ENCODE data around the gene CCDC38.

The CCDC38 gene

GRCh38 chr12:95942524-95943329, at the start of gene CCDC38:
Gene CCDC38 (minus strand): TSS chr12:95942614. CDS start chr12:95936509, 6,105 bp downstream.
- Histone ChIP-seq H3K36me3 (ENCODE audit: control insufficient read depth, insufficient read depth, low read length) (no peaks in the 10 kb centered on the region), H3K27me3 (ENCODE audit: control insufficient read depth, insufficient read depth, low read length) (peaks cover 5% of the 10 kb centered on the region), H3K4me3 (ENCODE audit: low read length) (peak within 1 kb of the TSS; percentile 50), H3K4me1 (ENCODE audit: control insufficient read depth, insufficient read depth, low read length) (peaks cover 9% of the 10 kb centered on the region), H3K9me3 (ENCODE audit: control insufficient read depth, low read length) (no peaks in the 10 kb centered on the region), H3K9ac (ENCODE audit: low read length) (peak within 1 kb of the TSS; percentile 75)

GRCh38 chr12:95990136-95990535, 47.7 kb upstream of the CCDC38 start:
- H3K9me3 ChIP-seq (ENCODE audit: control insufficient read depth, low read length), result no peaks in the 10 kb centered on the region
- no peaks in the 10 kb centered on the region for H3K4me1 ChIP-seq (ENCODE audit: control insufficient read depth, insufficient read depth, low read length)
- no peak overlapping the region for H3K9ac ChIP-seq (ENCODE audit: low read length)
- no peak overlapping the region for H3K4me3 ChIP-seq (ENCODE audit: low read length)
- no peaks in the 10 kb centered on the region for H3K27me3 ChIP-seq (ENCODE audit: control insufficient read depth, insufficient read depth, low read length)
- no peaks in the 10 kb centered on the region for H3K36me3 ChIP-seq (ENCODE audit: control insufficient read depth, insufficient read depth, low read length)

GRCh38 chr12:95989504-95990123, 47.2 kb upstream of the CCDC38 start:
- H3K9ac ChIP-seq (ENCODE audit: low read length), result no peak overlapping the region
- H3K36me3 ChIP-seq (ENCODE audit: control insufficient read depth, insufficient read depth, low read length), result no peaks in the 10 kb centered on the region
- H3K9me3 ChIP-seq (ENCODE audit: control insufficient read depth, low read length), result no peaks in the 10 kb centered on the region
- H3K4me1 ChIP-seq (ENCODE audit: control insufficient read depth, insufficient read depth, low read length), result no peaks in the 10 kb centered on the region
- H3K27me3 ChIP-seq (ENCODE audit: control insufficient read depth, insufficient read depth, low read length), result no peaks in the 10 kb centered on the region
- no peak overlapping the region for H3K4me3 ChIP-seq (ENCODE audit: low read length)

GRCh38 chr12:95988506-95989275, 46.3 kb upstream of the CCDC38 start:
- Histone ChIP-seq H3K9me3 (ENCODE audit: control insufficient read depth, low read length) (no peaks in the 10 kb centered on the region), H3K27me3 (ENCODE audit: control insufficient read depth, insufficient read depth, low read length) (no peaks in the 10 kb centered on the region), H3K9ac (ENCODE audit: low read length) (no peak overlapping the region), H3K4me3 (ENCODE audit: low read length) (no peak overlapping the region), H3K36me3 (ENCODE audit: control insufficient read depth, insufficient read depth, low read length) (no peaks in the 10 kb centered on the region), H3K4me1 (ENCODE audit: control insufficient read depth, insufficient read depth, low read length) (no peaks in the 10 kb centered on the region)

- H3K4me1 ChIP-seq (ENCODE audit: control insufficient read depth, insufficient read depth, low read length), result no peaks in the 10 kb centered on the region
- no peak overlapping the region for H3K4me3 ChIP-seq (ENCODE audit: low read length)
- H3K9ac ChIP-seq (ENCODE audit: low read length), result no peak overlapping the region
- no peaks in the 10 kb centered on the region for H3K9me3 ChIP-seq (ENCODE audit: control insufficient read depth, low read length)
- no peaks in the 10 kb centered on the region for H3K27me3 ChIP-seq (ENCODE audit: control insufficient read depth, insufficient read depth, low read length)
- no peaks in the 10 kb centered on the region for H3K36me3 ChIP-seq (ENCODE audit: control insufficient read depth, insufficient read depth, low read length)
Observed at GRCh38 chr12:95986635-95987570, 44.5 kb upstream of the CCDC38 start.

DNA sequence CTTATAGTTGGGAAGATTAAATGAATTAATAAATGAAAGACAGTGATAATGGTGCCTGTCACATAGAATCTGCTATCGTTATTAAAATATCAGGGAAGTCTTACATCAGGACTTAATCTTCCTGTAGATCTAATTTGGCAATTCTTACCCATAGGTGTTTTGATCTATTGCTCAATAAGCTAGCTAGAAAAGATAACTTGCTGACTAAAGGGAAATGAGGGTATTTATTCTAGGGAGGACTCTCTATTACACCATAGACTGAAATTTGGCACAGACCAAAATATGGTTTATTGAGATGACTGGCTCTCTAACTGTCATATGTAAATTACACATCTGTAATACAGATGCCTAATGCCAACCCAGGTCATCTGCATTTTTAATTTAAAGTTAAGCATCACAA, 42.3 kb upstream of the CCDC38 start:
- Histone ChIP-seq H3K36me3 (ENCODE audit: control insufficient read depth, insufficient read depth, low read length) (no peaks in the 10 kb centered on the region), H3K9me3 (ENCODE audit: control insufficient read depth, low read length) (no peaks in the 10 kb centered on the region), H3K4me1 (ENCODE audit: control insufficient read depth, insufficient read depth, low read length) (no peaks in the 10 kb centered on the region), H3K27me3 (ENCODE audit: control insufficient read depth, insufficient read depth, low read length) (no peaks in the 10 kb centered on the region), H3K9ac (ENCODE audit: low read length) (no peak overlapping the region), H3K4me3 (ENCODE audit: low read length) (no peak overlapping the region)

DNA sequence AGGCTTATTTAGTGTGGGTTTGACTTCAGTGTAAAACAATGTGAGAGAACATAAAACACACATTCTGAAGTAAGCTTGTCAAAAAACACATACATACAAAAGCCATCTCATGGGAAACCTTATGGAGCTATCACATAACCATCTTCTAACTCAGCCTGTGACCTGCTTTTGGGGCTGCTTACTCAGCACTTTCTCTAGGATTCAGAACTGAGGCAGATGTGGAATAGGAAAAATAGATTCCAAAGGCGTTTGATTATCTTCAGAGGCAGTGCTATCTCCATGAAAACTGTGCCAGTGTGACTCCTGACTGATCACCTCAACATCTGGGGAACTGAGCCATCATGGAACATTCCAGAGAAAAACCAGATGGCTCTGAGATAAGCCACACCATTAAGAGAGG, 40.2 kb upstream of the CCDC38 start:
- Histone ChIP-seq H3K4me3 (ENCODE audit: low read length) (no peak overlapping the region), H3K27me3 (ENCODE audit: control insufficient read depth, insufficient read depth, low read length) (no peaks in the 10 kb centered on the region), H3K9ac (ENCODE audit: low read length) (no peak overlapping the region), H3K9me3 (ENCODE audit: control insufficient read depth, low read length) (no peaks in the 10 kb centered on the region), H3K4me1 (ENCODE audit: control insufficient read depth, insufficient read depth, low read length) (no peaks in the 10 kb centered on the region), H3K36me3 (ENCODE audit: control insufficient read depth, insufficient read depth, low read length) (no peaks in the 10 kb centered on the region)

- Histone ChIP-seq H3K4me1 (ENCODE audit: control insufficient read depth, insufficient read depth, low read length) (no peaks in the 10 kb centered on the region), H3K4me3 (ENCODE audit: low read length) (no peak overlapping the region), H3K36me3 (ENCODE audit: control insufficient read depth, insufficient read depth, low read length) (no peaks in the 10 kb centered on the region), H3K27me3 (ENCODE audit: control insufficient read depth, insufficient read depth, low read length) (no peaks in the 10 kb centered on the region), H3K9ac (ENCODE audit: low read length) (no peak overlapping the region), H3K9me3 (ENCODE audit: control insufficient read depth, low read length) (no peaks in the 10 kb centered on the region)
Observed at GRCh38 chr12:95980437-95980836, 38.0 kb upstream of the CCDC38 start.

- H3K27me3 ChIP-seq (ENCODE audit: control insufficient read depth, insufficient read depth, low read length), result no peaks in the 10 kb centered on the region
Observed at GRCh38 chr12:95978774-95979173, 36.4 kb upstream of the CCDC38 start.

GRCh38 chr12:95978351-95978750, 35.9 kb upstream of the CCDC38 start:
- Histone ChIP-seq H3K27me3 (ENCODE audit: control insufficient read depth, insufficient read depth, low read length) (no peaks in the 10 kb centered on the region), H3K9me3 (ENCODE audit: control insufficient read depth, low read length) (no peaks in the 10 kb centered on the region), H3K36me3 (ENCODE audit: control insufficient read depth, insufficient read depth, low read length) (no peaks in the 10 kb centered on the region), H3K4me1 (ENCODE audit: control insufficient read depth, insufficient read depth, low read length) (no peaks in the 10 kb centered on the region), H3K4me3 (ENCODE audit: low read length) (no peak overlapping the region), H3K9ac (ENCODE audit: low read length) (no peak overlapping the region)

More at GRCh38 chr12:95978774-95979173, 36.4 kb upstream of the CCDC38 start:
- no peak overlapping the region for H3K4me3 ChIP-seq (ENCODE audit: low read length)
- no peaks in the 10 kb centered on the region for H3K4me1 ChIP-seq (ENCODE audit: control insufficient read depth, insufficient read depth, low read length)
- no peaks in the 10 kb centered on the region for H3K36me3 ChIP-seq (ENCODE audit: control insufficient read depth, insufficient read depth, low read length)
- H3K9me3 ChIP-seq (ENCODE audit: control insufficient read depth, low read length), result no peaks in the 10 kb centered on the region
- no peak overlapping the region for H3K9ac ChIP-seq (ENCODE audit: low read length)

DNA sequence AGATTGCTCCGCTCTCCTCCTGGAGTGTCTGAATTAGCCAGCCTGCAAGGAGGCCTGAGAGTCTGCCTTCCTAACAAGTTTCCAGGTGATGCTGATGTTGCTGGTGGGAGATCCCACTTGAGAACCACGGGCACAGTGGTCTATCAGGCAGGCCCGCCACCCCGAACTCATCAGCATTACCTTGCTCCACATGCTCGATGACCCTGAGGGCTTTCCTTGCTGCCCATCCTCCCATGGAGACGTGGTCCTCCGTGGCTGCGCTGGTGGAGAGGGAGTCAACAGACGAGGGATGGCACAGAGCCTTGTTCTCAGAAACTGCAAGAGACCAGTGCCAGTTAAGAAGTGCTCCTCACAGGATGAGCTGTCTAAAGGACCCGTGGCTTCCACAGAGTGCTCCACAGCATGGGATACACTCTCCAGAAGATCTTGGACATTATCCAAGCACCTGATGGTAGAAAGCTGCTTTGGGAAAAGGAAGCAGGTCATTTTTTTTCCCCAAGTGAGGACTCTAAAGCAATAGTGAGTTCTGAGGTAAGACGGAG, 35.4 kb upstream of the CCDC38 start:
- Histone ChIP-seq H3K4me1 (ENCODE audit: control insufficient read depth, insufficient read depth, low read length) (no peaks in the 10 kb centered on the region), H3K9ac (ENCODE audit: low read length) (no peak overlapping the region), H3K27me3 (ENCODE audit: control insufficient read depth, insufficient read depth, low read length) (no peaks in the 10 kb centered on the region), H3K9me3 (ENCODE audit: control insufficient read depth, low read length) (no peaks in the 10 kb centered on the region), H3K4me3 (ENCODE audit: low read length) (no peak overlapping the region), H3K36me3 (ENCODE audit: control insufficient read depth, insufficient read depth, low read length) (no peaks in the 10 kb centered on the region)

Data from mucosa of stomach (tissue), 1 donor.